ENCODE results near the gene APLN. TPM values are rescaled to one million over a fixed set of nuclear protein-coding genes. Genes with fewer than 3 reads are reported as not detected.
A peak's percentile ranks its signal among the peaks of the same experiment; 100 is the strongest.

Gene APLN
- total RNA-seq (2011; cell fraction: chromatin; rRNA removed; ENCODE audit: low replicate concordance), result not detected in 2 replicates
- total RNA-seq (2011; cell fraction: nucleolus; rRNA removed), result not detected in 2 replicates
- not detected in 2 replicates for total RNA-seq (2011; cell fraction: nucleoplasm; rRNA removed)
- total RNA-seq (2014; rRNA removed) (not detected in 2 replicates), total RNA-seq (2014; rRNA removed; fragmentation: Illumina TruSeq; extraction: Trizol) (not detected in 2 replicates), total RNA-seq (2015; rRNA removed; fragmentation: Illumina TruSeq; extraction: Trizol) (0.08 TPM in 1 of 2 replicates, not detected in the other), total RNA-seq (2021) (0.04 TPM in 1 of 2 replicates, not detected in the other), polyA plus RNA-seq (2011; rRNA removed) (not detected in 2 replicates), polyA plus RNA-seq (2014; fragmentation: Illumina TruSeq; extraction: Trizol) (0.06 TPM in 1 of 2 replicates, not detected in the other), polyA plus RNA-seq (2014; fragmentation: Nextera tagmentation; extraction: Ambion mirVana) (not detected), polyA plus RNA-seq (2014; rRNA removed) (0.04 TPM in 1 of 2 replicates, not detected in the other), polyA minus RNA-seq (2011; rRNA and poly(A)+ RNA removed) (not detected in 2 replicates), Bru-seq, nascent RNA (percentile 9 among the genes with signal in this experiment), BruChase-seq, experiment 1, labeled RNA remaining after a 2-hour chase (not detected), BruChase-seq, experiment 2, labeled RNA remaining after a 6-hour chase (percentile 9 among the genes with signal in this experiment)
- 0.03 and 0.04 TPM in 2 replicates for polyA plus RNA-seq (2011; cell fraction: cytosol; rRNA removed)
- not detected in 2 replicates for polyA plus RNA-seq (2011; cell fraction: nucleus; rRNA removed)
- polyA plus RNA-seq (2012), result not detected in 2 replicates
- polyA minus RNA-seq (2011; cell fraction: cytosol; rRNA and poly(A)+ RNA removed), result not detected in 2 replicates
- polyA minus RNA-seq (2011; cell fraction: nucleus; rRNA and poly(A)+ RNA removed), result not detected in 2 replicates
- long read RNA-seq, experiment 1, result 0 reads
- long read RNA-seq, experiment 2, result 0 reads
- long read RNA-seq, experiment 3, result 0 reads

- POLR2A ChIA-PET, result interaction anchor here (1.4 kb wide), 1 partner anchor 62 kb away, joined by 5 read pairs; no protein-coding TSS in a partner anchor
- Histone ChIP-seq H3K9ac (ENCODE audit: insufficient read depth in 1 of 2, low read depth in 2 of 2, low read length in 2 of 2) (peak within 1 kb of the TSS in 1 of 2 experiments; percentile 28; a peak in 2 of 4 replicates), H3K9me3 (replicated peaks; ENCODE audit: control insufficient read depth, insufficient read depth, low read depth, low read length) (no peaks in the 10 kb centered on the region), H4K20me1 (replicated peaks; ENCODE audit: control insufficient read depth, insufficient read depth, low read length) (0 out of 2 replicates have a peak, but pooled peaks cover 11% of the 10 kb centered on the region), H3K27ac (ENCODE audit: extremely low read depth, low read depth, low read length) (no peak within 1 kb of the TSS), H3K36me3 (ENCODE audit: control insufficient read depth, insufficient read depth, low read length) (no peaks in the 10 kb centered on the region), H2AFZ (ENCODE audit: low read depth, low read length) (peak within 1 kb of the TSS; percentile 72; the same call in 1 of the 2 replicates), H3K4me1 (replicated peaks in 1 of 2; ENCODE audit: control insufficient read depth in 2 of 2, insufficient read depth in 2 of 2, low read length in 2 of 2) (peaks cover 0 to 17% of the 10 kb centered on the region in 2 experiments; a peak in 2 of 5 replicates), H3K79me2 (ENCODE audit: control insufficient read depth, insufficient read depth, low read length) (no peaks in the 10 kb centered on the region), H3K9me1 (ENCODE audit: control insufficient read depth, insufficient read depth, low read length) (no peaks in the 10 kb centered on the region), H3K4me3 (peak within 1 kb of the TSS; percentile 26; the same call in 1 of the 2 replicates), H3K4me2 (ENCODE audit: insufficient read depth, low read length) (peak within 1 kb of the TSS; percentile 41; the same call in 1 of the 2 replicates), H3K27me3 (ENCODE audit: control insufficient read depth in 2 of 2, insufficient read depth in 2 of 2, low read length in 2 of 2) (peaks cover 23 to 62% of the 10 kb centered on the region in 2 experiments; a peak in 4 of 5 replicates)
- intact Hi-C loops (cut with micrococcal nuclease), result loop anchor here (5.0 kb wide), 2 partner anchors 48 to 72 kb away; no protein-coding TSS in a partner anchor
- DNase-seq (ENCODE audit: extremely low read depth in 1 of 4, low spot score in 3 of 4) (peak in 3 of 4 experiments; percentile 26 to 38 (median 37)), FAIRE-seq (no peak), ATAC-seq (peak; percentile 87)
- WGBS (ENCODE audit: insufficient coverage, low coverage, missing lambda C conversion rate), result 2% methylated on average over 28 of the region's 67 CpGs
- CTCF ChIA-PET (ENCODE audit: low intra/inter-chr PET ratio), result no interaction called here
- in situ Hi-C loops (cut with MboI), result no loop called here
- no TSS peak for BruUV-seq (replicated peaks)
- TF ChIP-seq NRF1 (conservative IDR thresholded peaks at IDR 0.05 in 1 of 2, IDR thresholded peaks at IDR 0.05 in 1 of 2), result peak in 1 of 2 experiments; percentile 52; a peak in 2 of 4 replicates
- TF ChIP-seq POLR2AphosphoS2 (IDR thresholded peaks at IDR 0.05; ENCODE audit: low read length), result no peak
- TF ChIP-seq VEZF1 (CRISPR knock-in tag; IDR thresholded peaks at IDR 0.05), result peak; percentile 65
- no peak for TF ChIP-seq RBBP5 (IDR thresholded peaks at IDR 0.05; ENCODE audit: borderline replicate concordance, insufficient read depth, low read length, poor library complexity, severe bottlenecking)
- TF ChIP-seq PCBP1 (IDR thresholded peaks at IDR 0.05; ENCODE audit: low read depth, low read length, poor library complexity, severe bottlenecking), result no peak
- TF ChIP-seq, protein P1, sequence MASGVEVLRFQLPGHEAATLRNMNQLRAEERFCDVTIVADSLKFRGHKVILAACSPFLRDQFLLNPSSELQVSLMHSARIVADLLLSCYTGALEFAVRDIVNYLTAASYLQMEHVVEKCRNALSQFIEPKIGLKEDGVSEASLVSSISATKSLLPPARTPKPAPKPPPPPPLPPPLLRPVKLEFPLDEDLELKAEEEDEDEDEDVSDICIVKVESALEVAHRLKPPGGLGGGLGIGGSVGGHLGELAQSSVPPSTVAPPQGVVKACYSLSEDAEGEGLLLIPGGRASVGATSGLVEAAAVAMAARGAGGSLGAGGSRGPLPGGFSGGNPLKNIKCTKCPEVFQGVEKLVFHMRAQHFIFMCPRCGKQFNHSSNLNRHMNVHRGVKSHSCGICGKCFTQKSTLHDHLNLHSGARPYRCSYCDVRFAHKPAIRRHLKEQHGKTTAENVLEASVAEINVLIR (CRISPR knock-in tag; IDR thresholded peaks at IDR 0.05), result no peak
- no peak for TF ChIP-seq THRA (IDR thresholded peaks at IDR 0.05)
- TF ChIP-seq CTBP1 (IDR thresholded peaks at IDR 0.05; ENCODE audit: borderline replicate concordance), result peak; percentile 40; the same call in 1 of the 2 replicates
- no peak for TF ChIP-seq ZNF696 (CRISPR knock-in tag; conservative IDR thresholded peaks at IDR 0.05)
- TF ChIP-seq POLR2B (IDR thresholded peaks at IDR 0.05; ENCODE audit: low read depth, partially characterized antibody), result no peak
- TF ChIP-seq CBX1 (IDR thresholded peaks at IDR 0.05; ENCODE audit: low read depth), result no peak
- no peak for TF ChIP-seq HOXB6 (CRISPR knock-in tag; IDR thresholded peaks at IDR 0.05; ENCODE audit: borderline replicate concordance)
Observed at GRCh38 chrX:129654652-129655546, at the start of gene APLN. Gene APLN (minus strand): TSS chrX:129654956. CDS start chrX:129654630, 326 bp downstream.
